Measurements from ENCODE around the gene PCP4L1.
"Not testable (repeated sequence)": the region's sequence is repeated elsewhere in the genome, so short reads cannot be mapped to it uniquely, and the experiment has no call there.

Gene PCP4L1

DNA sequence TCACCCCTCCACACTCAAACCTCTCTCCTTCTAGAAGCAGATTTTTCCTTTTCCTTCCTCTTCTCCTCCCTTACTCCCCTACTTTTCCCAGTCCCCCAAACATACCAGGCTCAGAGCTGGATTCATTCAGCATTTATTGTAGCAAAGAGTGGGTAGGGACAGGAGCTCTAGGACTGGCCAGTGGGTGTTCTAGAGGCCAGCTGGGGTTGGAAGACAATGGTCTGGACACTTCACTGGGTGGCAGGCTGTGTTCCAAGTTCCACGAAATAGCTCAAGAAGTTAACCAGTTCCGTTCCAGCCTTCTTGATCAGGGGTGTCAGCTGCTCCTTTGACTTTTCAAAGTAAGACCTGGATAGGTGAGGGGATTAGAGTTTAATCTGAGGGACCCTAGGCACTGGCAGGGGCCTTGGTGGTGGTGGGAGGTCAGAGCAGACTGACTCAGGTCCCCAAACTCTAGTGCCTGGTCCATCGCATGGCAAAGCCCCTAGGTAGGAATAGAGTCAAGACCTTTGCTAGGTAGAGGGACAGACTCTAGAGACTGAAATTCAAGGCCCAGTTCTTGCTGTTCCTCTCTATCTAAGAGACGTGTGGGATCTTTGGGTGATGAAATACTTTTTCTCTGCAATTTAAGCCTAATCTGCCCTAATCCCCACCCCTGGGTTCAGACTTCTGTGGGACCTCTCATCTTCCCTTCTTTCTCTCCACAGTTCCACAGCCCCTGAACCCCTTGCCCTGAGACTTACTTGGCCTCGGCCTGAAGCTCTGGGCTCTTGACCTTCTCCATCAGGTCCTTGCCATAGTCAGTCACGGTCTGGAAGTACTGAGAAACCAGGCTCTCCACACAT is 36.1 kb upstream of the PCP4L1 start:
- WGBS, 2 experiments = 91% methylated on average over 6 of the region's 6 CpGs
- no peak overlapping the region for H3K27ac ChIP-seq (ENCODE audit: insufficient read depth, low read depth, low read length, poor library complexity, severe bottlenecking)
- H3K9me3 ChIP-seq (ENCODE audit: control insufficient read depth, low read length) = no peaks in the 10 kb centered on the region
- H3K27me3 ChIP-seq (ENCODE audit: control insufficient read depth, insufficient read depth, low read length, poor library complexity, severe bottlenecking) = no peaks in the 10 kb centered on the region
- H3K4me1 ChIP-seq (ENCODE audit: control insufficient read depth, insufficient read depth, low read length) = peaks cover 4% of the 10 kb centered on the region
- H3K36me3 ChIP-seq (ENCODE audit: control insufficient read depth, insufficient read depth, low read length) = no peaks in the 10 kb centered on the region
- no peak overlapping the region for H3K4me3 ChIP-seq (ENCODE audit: insufficient read depth, low read depth, low read length)

DNA sequence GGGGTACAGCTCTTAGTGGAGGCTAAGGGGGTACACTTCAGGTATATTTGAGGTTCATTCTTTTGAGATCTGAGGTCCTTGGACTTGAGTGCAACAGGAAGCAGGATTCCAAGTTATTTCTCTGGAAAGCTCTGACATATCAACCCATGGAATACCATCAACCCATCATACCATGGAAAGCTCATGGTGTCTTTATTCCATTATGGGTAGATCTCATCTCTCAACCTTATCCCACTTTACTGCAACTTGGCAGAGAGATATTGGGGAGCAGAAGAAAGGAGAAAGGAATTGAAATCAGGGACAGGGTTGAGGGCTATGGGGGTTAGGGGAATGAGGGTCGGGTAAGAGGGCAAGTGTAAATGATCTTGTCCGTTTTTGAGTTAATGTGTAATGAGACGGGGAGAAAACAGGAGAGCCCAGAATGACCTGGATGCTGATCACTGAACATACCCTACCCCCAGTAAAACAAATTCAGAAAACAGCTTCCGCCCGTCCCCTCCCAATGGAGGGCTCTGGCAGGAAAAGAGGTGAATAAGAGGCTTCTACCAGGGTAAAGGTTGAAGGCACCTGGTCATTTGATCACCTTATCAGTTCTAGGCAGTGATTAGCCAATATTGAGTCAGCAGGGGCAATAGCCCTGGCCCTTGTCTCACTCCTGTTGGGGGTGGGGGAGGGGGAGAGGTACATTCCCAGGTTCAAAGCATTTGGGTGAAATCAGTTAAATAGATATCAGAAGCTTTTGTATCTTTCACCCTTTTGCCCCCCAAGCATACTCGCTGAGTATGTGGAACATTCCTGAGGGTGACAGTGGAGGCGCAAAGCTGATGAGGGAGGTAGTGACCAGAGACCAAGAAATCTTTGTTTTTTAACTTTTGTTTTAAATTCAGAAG is 34.5 kb upstream of the PCP4L1 start:
- no peaks in the 10 kb centered on the region for H3K36me3 ChIP-seq (ENCODE audit: control insufficient read depth, insufficient read depth, low read length)
- 91 to 99% methylated on average over 6 to 7 of the region's 7 CpGs for WGBS, 2 experiments
- H3K4me1 ChIP-seq (ENCODE audit: control insufficient read depth, insufficient read depth, low read length) = peaks cover 4% of the 10 kb centered on the region
- H3K9me3 ChIP-seq (ENCODE audit: control insufficient read depth, low read length) = no peaks in the 10 kb centered on the region
- no peak overlapping the region for H3K27ac ChIP-seq (ENCODE audit: insufficient read depth, low read depth, low read length, poor library complexity, severe bottlenecking)
- H3K27me3 ChIP-seq (ENCODE audit: control insufficient read depth, insufficient read depth, low read length, poor library complexity, severe bottlenecking) = no peaks in the 10 kb centered on the region
- no peak overlapping the region for H3K4me3 ChIP-seq (ENCODE audit: insufficient read depth, low read depth, low read length)

DNA sequence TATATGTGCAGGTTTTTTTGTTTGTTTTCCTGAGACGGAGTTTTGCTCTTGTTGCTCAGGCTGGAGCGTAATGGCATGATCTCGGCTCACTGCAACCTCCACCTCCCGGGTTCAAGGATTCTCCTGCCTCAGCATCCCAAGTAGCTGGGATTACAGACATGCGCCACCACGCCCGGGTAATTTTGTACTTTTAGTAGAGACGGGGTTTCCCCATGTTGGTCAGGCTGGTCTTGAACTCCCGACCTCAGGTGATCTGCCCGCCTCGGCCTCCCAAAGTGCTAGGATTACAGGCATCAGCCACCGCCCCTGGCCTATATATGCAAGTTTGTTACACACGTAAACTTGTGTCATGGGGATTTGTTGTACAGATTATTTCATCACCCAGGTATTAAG is 33.9 kb upstream of the PCP4L1 start:
- WGBS, 2 experiments = 89 to 92% methylated on average over 13 of the region's 13 CpGs
- H3K9me3 ChIP-seq (ENCODE audit: control insufficient read depth, low read length); H3K27ac ChIP-seq (ENCODE audit: insufficient read depth, low read depth, low read length, poor library complexity, severe bottlenecking); H3K4me3 ChIP-seq (ENCODE audit: insufficient read depth, low read depth, low read length); H3K36me3 ChIP-seq (ENCODE audit: control insufficient read depth, insufficient read depth, low read length); H3K27me3 ChIP-seq (ENCODE audit: control insufficient read depth, insufficient read depth, low read length, poor library complexity, severe bottlenecking); H3K4me1 ChIP-seq (ENCODE audit: control insufficient read depth, insufficient read depth, low read length): not testable (repeated sequence)

DNA sequence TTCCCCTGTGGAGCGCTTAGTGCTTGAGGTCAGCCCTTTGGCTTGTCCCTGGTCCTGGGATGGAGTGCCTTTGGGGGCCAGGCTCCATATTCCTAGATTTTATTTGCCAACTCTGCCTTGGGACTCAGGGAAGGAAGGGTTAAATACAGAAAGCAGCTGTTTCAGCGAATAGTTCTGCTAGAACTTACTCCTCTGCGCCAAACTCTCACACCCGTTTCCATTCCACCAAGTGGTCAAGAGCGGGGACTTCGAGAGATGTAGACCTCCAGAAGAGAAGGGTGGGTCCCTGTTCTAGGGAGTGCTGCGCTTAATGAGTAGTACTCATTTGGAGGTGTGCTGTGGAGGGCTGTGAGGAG is 33.4 kb upstream of the PCP4L1 start:
- H3K27ac ChIP-seq (ENCODE audit: insufficient read depth, low read depth, low read length, poor library complexity, severe bottlenecking) = no peak overlapping the region
- no peaks in the 10 kb centered on the region for H3K27me3 ChIP-seq (ENCODE audit: control insufficient read depth, insufficient read depth, low read length, poor library complexity, severe bottlenecking)
- no peaks in the 10 kb centered on the region for H3K36me3 ChIP-seq (ENCODE audit: control insufficient read depth, insufficient read depth, low read length)
- WGBS, 2 experiments = 92% methylated on average over 7 of the region's 7 CpGs
- H3K9me3 ChIP-seq (ENCODE audit: control insufficient read depth, low read length) = no peaks in the 10 kb centered on the region
- H3K4me3 ChIP-seq (ENCODE audit: insufficient read depth, low read depth, low read length) = no peak overlapping the region
- H3K4me1 ChIP-seq (ENCODE audit: control insufficient read depth, insufficient read depth, low read length) = peaks cover 4% of the 10 kb centered on the region

DNA sequence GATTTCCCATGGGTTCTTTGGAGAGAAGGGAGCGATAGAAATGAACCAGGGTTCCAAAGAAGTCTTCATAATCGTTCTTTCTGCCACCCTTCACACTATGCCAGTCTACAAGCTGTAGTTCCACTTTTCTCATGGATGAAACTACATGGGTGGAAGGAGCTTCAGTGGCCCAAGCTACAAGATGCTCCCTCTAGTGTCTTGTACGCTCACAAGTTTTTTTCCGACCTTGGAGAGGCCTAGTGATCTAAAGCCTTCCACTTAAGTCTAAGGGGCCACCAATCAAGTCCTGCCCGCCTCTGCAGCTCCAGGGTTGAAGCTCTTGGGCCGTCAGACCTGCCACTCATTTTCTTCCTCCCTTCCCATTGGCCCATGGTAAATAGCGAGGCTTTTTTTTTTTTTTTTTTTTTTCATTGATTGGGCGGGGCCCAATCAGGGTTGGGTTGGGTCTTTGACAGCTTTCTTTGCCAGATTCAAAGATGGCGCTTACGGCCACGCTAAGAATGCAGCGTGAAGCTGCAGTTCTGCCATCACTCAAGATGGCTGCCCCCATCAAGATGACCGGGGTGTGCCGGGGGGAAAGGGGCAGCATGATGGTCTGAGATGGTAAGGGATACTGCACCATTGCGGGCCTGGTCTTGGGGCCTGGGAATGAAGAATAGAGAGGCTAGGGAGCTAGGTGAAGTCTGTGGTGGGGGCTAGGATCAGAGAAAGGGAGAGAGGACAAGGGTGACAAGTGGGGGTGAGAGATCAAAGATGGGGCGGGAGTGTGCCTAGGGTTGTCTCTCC is 32.8 kb upstream of the PCP4L1 start, which contains the start of gene TOMM40L:
Gene TOMM40L (plus strand): TSS at position 527 of the 786 bp plus-strand sequence. CDS start 430 bp downstream, outside the sequence.
- H3K27me3 ChIP-seq (ENCODE audit: control insufficient read depth, insufficient read depth, low read length, poor library complexity, severe bottlenecking) = no peaks in the 10 kb centered on the region
- whole genome bisulfite sequencing, 2 experiments = 9 to 10% methylated on average over 16 of the region's 16 CpGs
- H3K27ac ChIP-seq (ENCODE audit: insufficient read depth, low read depth, low read length, poor library complexity, severe bottlenecking) = no peak within 1 kb of the TSS
- H3K4me1 ChIP-seq (ENCODE audit: control insufficient read depth, insufficient read depth, low read length) = peaks cover 4% of the 10 kb centered on the region
- peak within 1 kb of the TSS; percentile 57 for H3K4me3 ChIP-seq (ENCODE audit: insufficient read depth, low read depth, low read length)
- H3K9me3 ChIP-seq (ENCODE audit: control insufficient read depth, low read length) = no peaks in the 10 kb centered on the region
- H3K36me3 ChIP-seq (ENCODE audit: control insufficient read depth, insufficient read depth, low read length) = no peaks in the 10 kb centered on the region

DNA sequence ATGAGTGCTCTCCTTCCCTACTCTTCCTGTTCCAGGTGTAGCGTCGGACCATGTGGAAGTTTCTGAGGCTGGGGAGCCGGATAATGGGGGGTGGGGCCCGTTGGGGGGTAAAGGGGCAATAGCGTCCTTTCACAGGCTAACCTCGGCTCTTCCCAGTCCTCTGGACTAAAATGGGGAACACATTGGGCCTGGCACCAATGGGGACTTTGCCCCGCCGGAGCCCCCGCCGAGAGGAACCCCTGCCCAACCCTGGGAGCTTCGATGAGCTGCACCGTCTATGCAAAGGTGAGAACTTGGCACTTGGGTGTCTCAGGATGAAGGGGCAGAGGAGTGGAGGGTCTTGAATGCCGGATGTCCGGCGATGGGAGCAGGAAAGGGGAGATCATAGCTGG is 32.2 kb upstream of the PCP4L1 start:
- Histone ChIP-seq H3K4me3 (ENCODE audit: insufficient read depth, low read depth, low read length) (peak overlapping the region; percentile 57), H3K27ac (ENCODE audit: insufficient read depth, low read depth, low read length, poor library complexity, severe bottlenecking) (no peak overlapping the region), H3K4me1 (ENCODE audit: control insufficient read depth, insufficient read depth, low read length) (peaks cover 4% of the 10 kb centered on the region), H3K36me3 (ENCODE audit: control insufficient read depth, insufficient read depth, low read length) (no peaks in the 10 kb centered on the region), H3K27me3 (ENCODE audit: control insufficient read depth, insufficient read depth, low read length, poor library complexity, severe bottlenecking) (no peaks in the 10 kb centered on the region), H3K9me3 (ENCODE audit: control insufficient read depth, low read length) (no peaks in the 10 kb centered on the region)
- WGBS, 2 experiments = 18 to 20% methylated on average over 15 of the region's 15 CpGs

DNA sequence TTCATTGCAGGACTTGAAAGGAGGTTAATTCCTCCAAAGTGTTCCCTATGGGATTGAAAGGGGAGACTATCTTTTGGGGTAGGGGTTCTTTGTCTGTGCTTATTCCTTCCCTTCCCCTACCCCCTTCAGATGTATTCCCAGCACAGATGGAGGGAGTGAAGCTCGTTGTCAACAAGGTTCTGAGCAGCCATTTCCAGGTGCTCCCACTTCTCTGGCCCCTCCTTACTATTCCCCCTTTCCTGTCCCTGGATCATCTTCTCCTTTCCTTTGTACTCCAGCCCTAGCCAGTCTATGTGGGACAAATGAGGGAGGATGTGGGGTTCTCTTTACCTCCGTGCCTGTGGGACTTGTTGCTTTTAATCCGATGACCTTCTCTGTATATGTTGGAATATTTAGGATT is 31.8 kb upstream of the PCP4L1 start:
- WGBS, 2 experiments = 75 to 85% methylated on average over 3 of the region's 3 CpGs

DNA sequence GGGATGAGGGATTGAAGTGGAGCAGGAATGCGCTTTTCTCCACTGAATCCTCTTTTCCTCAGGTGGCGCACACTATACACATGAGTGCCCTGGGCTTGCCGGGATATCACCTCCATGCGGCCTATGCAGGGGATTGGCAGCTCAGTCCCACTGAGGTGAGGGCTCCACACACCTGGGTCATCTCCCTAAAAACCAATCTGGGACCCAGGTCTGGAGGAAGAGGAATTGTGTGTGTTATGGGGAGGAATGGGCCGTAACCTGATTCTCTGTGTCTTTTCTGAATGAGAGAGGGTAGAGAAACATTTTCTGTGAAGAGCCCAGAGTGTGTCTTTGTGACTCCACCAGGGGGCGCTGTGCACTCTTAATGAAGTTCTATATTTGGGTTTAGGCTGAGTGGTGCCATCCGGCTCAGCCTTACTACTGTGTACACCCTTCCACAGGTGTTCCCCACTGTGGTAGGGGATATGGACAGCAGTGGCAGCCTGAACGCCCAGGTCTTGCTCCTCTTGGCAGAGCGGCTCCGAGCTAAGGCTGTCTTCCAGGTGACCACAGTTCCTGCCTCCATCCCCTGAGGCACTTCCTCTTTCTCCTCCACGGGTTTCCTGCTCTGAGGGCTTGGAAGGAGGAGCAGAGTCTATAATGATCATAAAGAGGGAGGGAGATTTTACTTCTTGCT is 31.2 kb upstream of the PCP4L1 start:
- H3K36me3 ChIP-seq (ENCODE audit: control insufficient read depth, insufficient read depth, low read length) = no peaks in the 10 kb centered on the region
- no peaks in the 10 kb centered on the region for H3K9me3 ChIP-seq (ENCODE audit: control insufficient read depth, low read length)
- WGBS, 2 experiments = 63 to 64% methylated on average over 11 of the region's 11 CpGs
- no peaks in the 10 kb centered on the region for H3K27me3 ChIP-seq (ENCODE audit: control insufficient read depth, insufficient read depth, low read length, poor library complexity, severe bottlenecking)
- H3K27ac ChIP-seq (ENCODE audit: insufficient read depth, low read depth, low read length, poor library complexity, severe bottlenecking) = no peak overlapping the region
- H3K4me1 ChIP-seq (ENCODE audit: control insufficient read depth, insufficient read depth, low read length) = peaks cover 4% of the 10 kb centered on the region
- H3K4me3 ChIP-seq (ENCODE audit: insufficient read depth, low read depth, low read length) = peak overlapping the region; percentile 8

More for the DNA sequence above, 31.8 kb upstream of the PCP4L1 start:
- no peaks in the 10 kb centered on the region for H3K9me3 ChIP-seq (ENCODE audit: control insufficient read depth, low read length)
- H3K4me1 ChIP-seq (ENCODE audit: control insufficient read depth, insufficient read depth, low read length) = peaks cover 4% of the 10 kb centered on the region
- no peaks in the 10 kb centered on the region for H3K36me3 ChIP-seq (ENCODE audit: control insufficient read depth, insufficient read depth, low read length)
- peak overlapping the region; percentile 57 for H3K4me3 ChIP-seq (ENCODE audit: insufficient read depth, low read depth, low read length)
- H3K27me3 ChIP-seq (ENCODE audit: control insufficient read depth, insufficient read depth, low read length, poor library complexity, severe bottlenecking) = no peaks in the 10 kb centered on the region
- no peak overlapping the region for H3K27ac ChIP-seq (ENCODE audit: insufficient read depth, low read depth, low read length, poor library complexity, severe bottlenecking)

DNA sequence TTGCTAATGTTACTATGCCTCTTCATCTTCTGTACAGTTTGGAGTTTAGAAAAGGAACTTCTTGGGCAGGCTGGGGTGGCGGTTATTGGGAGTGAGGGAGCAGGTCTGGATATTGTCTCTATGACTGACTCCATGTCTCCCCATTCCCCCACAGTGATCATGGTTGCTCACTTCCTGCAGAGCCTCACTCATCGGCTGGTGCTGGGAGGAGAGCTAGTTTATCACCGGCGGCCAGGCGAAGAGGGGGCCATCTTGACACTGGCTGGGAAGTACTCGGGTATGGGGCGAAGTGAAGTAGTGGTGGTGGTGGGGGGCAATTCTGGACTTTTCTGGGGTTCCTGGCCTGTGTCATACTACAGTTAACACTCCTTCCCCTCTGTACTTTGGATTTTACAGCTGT is 30.5 kb upstream of the PCP4L1 start:
- Histone ChIP-seq H3K27ac (ENCODE audit: insufficient read depth, low read depth, low read length, poor library complexity, severe bottlenecking) (no peak overlapping the region), H3K27me3 (ENCODE audit: control insufficient read depth, insufficient read depth, low read length, poor library complexity, severe bottlenecking) (no peaks in the 10 kb centered on the region), H3K36me3 (ENCODE audit: control insufficient read depth, insufficient read depth, low read length) (no peaks in the 10 kb centered on the region), H3K4me3 (ENCODE audit: insufficient read depth, low read depth, low read length) (no peak overlapping the region), H3K4me1 (ENCODE audit: control insufficient read depth, insufficient read depth, low read length) (peaks cover 4% of the 10 kb centered on the region), H3K9me3 (ENCODE audit: control insufficient read depth, low read length) (no peaks in the 10 kb centered on the region)
- WGBS, 2 experiments = 96 to 98% methylated on average over 7 of the region's 7 CpGs

Measured in ectodermal cell (in vitro differentiated cells).